Subcutaneous adipose tissue (tissue), 4 donors: ENCODE measurements around the gene ENSA. TPM values are rescaled to one million over a fixed set of nuclear protein-coding genes. Genes with fewer than 3 reads are reported as not detected.

Experiments used
- total RNA-seq, 4 donors: library from RNA; depleted of rRNA; stranded (reverse); fragments of >200 nt; gene quantifications; one replicate each; pipeline ENCODE4 v1.1.0, GENCODE V29; 2016
- TF ChIP-seq, protein P1 (sequence below): fragments of 450-650 bp; IDR thresholded peaks from one replicate; pipeline ENCODE4 v1.5.1; 2016; ENCODE audit warnings: low read depth, mild to moderate bottlenecking, control low read depth, antibody characterized with exemption, moderate library complexity

The ENSA gene
- total RNA-seq, 4 donors from 2014 or later = 109 to 165 (median 114) TPM

GRCh38 chr1:150610576-150610975 lies 18.8 kb downstream of the ENSA start:
- TF ChIP-seq, protein P1, sequence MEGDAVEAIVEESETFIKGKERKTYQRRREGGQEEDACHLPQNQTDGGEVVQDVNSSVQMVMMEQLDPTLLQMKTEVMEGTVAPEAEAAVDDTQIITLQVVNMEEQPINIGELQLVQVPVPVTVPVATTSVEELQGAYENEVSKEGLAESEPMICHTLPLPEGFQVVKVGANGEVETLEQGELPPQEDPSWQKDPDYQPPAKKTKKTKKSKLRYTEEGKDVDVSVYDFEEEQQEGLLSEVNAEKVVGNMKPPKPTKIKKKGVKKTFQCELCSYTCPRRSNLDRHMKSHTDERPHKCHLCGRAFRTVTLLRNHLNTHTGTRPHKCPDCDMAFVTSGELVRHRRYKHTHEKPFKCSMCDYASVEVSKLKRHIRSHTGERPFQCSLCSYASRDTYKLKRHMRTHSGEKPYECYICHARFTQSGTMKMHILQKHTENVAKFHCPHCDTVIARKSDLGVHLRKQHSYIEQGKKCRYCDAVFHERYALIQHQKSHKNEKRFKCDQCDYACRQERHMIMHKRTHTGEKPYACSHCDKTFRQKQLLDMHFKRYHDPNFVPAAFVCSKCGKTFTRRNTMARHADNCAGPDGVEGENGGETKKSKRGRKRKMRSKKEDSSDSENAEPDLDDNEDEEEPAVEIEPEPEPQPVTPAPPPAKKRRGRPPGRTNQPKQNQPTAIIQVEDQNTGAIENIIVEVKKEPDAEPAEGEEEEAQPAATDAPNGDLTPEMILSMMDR = no peak

DNA sequence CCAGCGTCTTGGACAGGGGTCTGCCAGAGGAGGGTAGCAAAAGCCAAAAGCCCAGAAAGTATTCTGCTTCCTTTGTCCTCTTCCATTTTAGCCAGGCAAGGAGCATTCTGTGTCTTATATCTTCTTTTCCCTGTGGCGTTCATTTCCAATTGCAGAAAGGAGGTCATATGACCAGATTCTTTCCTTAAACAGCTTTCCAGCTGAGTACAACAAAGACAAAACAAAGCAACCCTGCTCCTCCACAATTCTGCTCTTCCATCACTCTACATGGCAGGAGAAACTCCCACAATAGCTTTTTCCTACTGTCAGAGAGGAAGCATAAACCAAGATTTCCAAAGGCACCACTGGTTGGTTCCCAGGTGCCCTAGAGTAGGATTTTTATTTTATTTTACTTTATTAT lies 19.7 kb downstream of the ENSA start:
- TF ChIP-seq, protein P1 = no peak

- TF ChIP-seq, protein P1 = no peak
Observed at GRCh38 chr1:150606463-150607142, 22.8 kb downstream of the ENSA start.

GRCh38 chr1:150604226-150604588 lies 25.2 kb downstream of the ENSA start:
- TF ChIP-seq, protein P1 = no peak

DNA sequence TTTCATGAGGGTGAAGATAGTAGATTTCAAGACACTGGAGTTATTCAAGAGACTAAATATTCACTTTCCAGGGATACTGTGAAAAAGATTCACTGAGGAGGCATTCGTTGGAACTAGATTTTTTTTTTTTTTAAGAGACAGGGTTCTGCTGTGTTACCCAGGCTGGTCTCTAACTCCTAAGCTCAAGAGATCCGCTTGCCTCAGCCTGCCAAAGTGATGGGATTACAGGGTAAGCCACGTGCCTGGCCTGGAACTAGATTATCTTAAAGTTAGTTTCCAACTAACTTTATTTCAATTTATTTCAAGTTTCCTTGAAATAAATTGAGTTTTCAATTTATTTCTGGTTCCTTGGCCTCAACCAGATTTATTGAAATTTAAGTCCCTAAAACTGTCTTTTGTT lies 25.7 kb downstream of the ENSA start:
- TF ChIP-seq, protein P1 = no peak

- TF ChIP-seq, protein P1 = no peak
Observed at GRCh38 chr1:150601540-150601939, 27.9 kb downstream of the ENSA start.

DNA sequence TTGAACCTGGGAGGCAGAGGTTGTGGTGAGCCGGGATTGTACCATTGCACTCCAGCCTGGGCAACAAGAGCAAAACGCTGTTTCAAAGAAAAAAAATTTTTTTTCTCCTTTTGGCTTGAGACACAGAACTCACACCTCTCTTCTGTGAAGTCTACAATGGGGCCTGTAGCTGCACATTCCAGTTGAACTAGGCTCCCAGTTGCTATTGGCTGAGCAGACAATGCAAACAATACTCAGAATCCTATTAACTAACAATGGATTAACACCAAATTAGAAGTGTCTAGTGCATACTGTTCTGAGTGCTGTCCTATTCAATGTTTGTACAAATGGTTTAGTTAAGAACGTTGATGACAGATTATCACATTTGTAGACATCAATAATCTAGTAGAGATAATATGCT lies 32.4 kb downstream of the ENSA start:
- TF ChIP-seq, protein P1 = no peak
